Measurements from ENCODE around the gene HRH4.
A peak's percentile ranks its signal among the peaks of the same experiment; 100 is the strongest.

The HRH4 gene

GRCh38 chr18:24460388-24460787 is at the start of gene HRH4:
Gene HRH4 (plus strand): TSS chr18:24460637. CDS start chr18:24460729, 92 bp downstream.
- DNase-seq (ENCODE audit: low read depth): no peak

GRCh38 chr18:24413148-24413547 is 47.3 kb upstream of the HRH4 start:
- DNase-seq (ENCODE audit: low read depth): no peak

- DNase-seq (ENCODE audit: low read depth): no peak
Measured at GRCh38 chr18:24414349-24415003, 46.0 kb upstream of the HRH4 start.

GRCh38 chr18:24417480-24417879 is 43.0 kb upstream of the HRH4 start:
- no peak for DNase-seq (ENCODE audit: low read depth)

- no peak for DNase-seq (ENCODE audit: low read depth)
Measured at GRCh38 chr18:24420551-24420950, 39.9 kb upstream of the HRH4 start.

GRCh38 chr18:24421831-24422230 is 38.6 kb upstream of the HRH4 start:
- DNase-seq (ENCODE audit: low read depth): no peak

- DNase-seq (ENCODE audit: low read depth): no peak
Measured at GRCh38 chr18:24426073-24426397, 34.4 kb upstream of the HRH4 start.

GRCh38 chr18:24426398-24427294 is 33.8 kb upstream of the HRH4 start, which contains the start of gene IMPACT:
Gene IMPACT (plus strand): TSS chr18:24426670. CDS start chr18:24426757, 87 bp downstream.
- DNase-seq (ENCODE audit: low read depth): peak; percentile 29

- DNase-seq (ENCODE audit: low read depth): no peak
Measured at GRCh38 chr18:24427484-24427883, 33.0 kb upstream of the HRH4 start.

GRCh38 chr18:24428709-24429108 is 31.7 kb upstream of the HRH4 start:
- no peak for DNase-seq (ENCODE audit: low read depth)

- no peak for DNase-seq (ENCODE audit: low read depth)
Measured at GRCh38 chr18:24429188-24429587, 31.2 kb upstream of the HRH4 start.

GRCh38 chr18:24432618-24433017 is 27.8 kb upstream of the HRH4 start:
- no peak for DNase-seq (ENCODE audit: low read depth)

GRCh38 chr18:24436939-24437338 is 23.5 kb upstream of the HRH4 start:
- no peak for DNase-seq (ENCODE audit: low read depth)

GRCh38 chr18:24443870-24444269 is 16.6 kb upstream of the HRH4 start:
- no peak for DNase-seq (ENCODE audit: low read depth)

- no peak for DNase-seq (ENCODE audit: low read depth)
Measured at GRCh38 chr18:24446453-24446852, 14.0 kb upstream of the HRH4 start.

- DNase-seq (ENCODE audit: low read depth): no peak
Measured at GRCh38 chr18:24446953-24447538, 13.4 kb upstream of the HRH4 start.

GRCh38 chr18:24447961-24448360 is 12.5 kb upstream of the HRH4 start:
- no peak for DNase-seq (ENCODE audit: low read depth)

GRCh38 chr18:24456549-24456948 is 3.9 kb upstream of the HRH4 start:
- no peak for DNase-seq (ENCODE audit: low read depth)

- DNase-seq (ENCODE audit: low read depth): no peak
Measured at GRCh38 chr18:24459772-24460171, 665 bp upstream of the HRH4 start.

GRCh38 chr18:24461996-24462395 is 1.6 kb downstream of the HRH4 start:
- DNase-seq (ENCODE audit: low read depth): no peak

- no peak for DNase-seq (ENCODE audit: low read depth)
Measured at GRCh38 chr18:24462838-24463775, 2.7 kb downstream of the HRH4 start.

GRCh38 chr18:24465486-24465885 is 5.0 kb downstream of the HRH4 start:
- DNase-seq (ENCODE audit: low read depth): no peak

All from HS-27A (cell line).